Activated B cell treated with CpG ODN at 0.5 μM for 24 hours (primary cell): ENCODE measurements around the gene FHIT. TPM values are rescaled to one million over a fixed set of nuclear protein-coding genes. Genes with fewer than 3 reads are reported as not detected.

Experiments used
- ATAC-seq: fragments of 200-7000 bp; cut with Tn5 transposase; one replicate; pipeline ENCODE4 v1.10.0; 2021; ENCODE audit warnings: low read depth, mild to moderate bottlenecking, moderate library complexity
- CTCF ChIA-PET: fragments of 350-600 bp; sonication (Branson Sonifier 250); formaldehyde crosslinking; loops from one replicate; lab custom pipeline; 2021; ENCODE audit warnings: antibody characterized with exemption; lab: Charles Lee
- POLR2A ChIA-PET: fragments of 350-600 bp; sonication (Branson Sonifier 250); formaldehyde crosslinking; loops from one replicate; lab custom pipeline; 2021; ENCODE audit warnings: antibody characterized with exemption; lab: Charles Lee
- DNase-seq: peaks from one replicate; pipeline ENCODE4 v3.0.0; 2022
- H3K27ac Mint-ChIP-seq: one replicate; pipeline ENCODE4 v1.8.0; 2020; ENCODE audit warnings: mixed read lengths
- H3K27me3 Mint-ChIP-seq: one replicate; pipeline ENCODE4 v1.8.0; 2021; ENCODE audit warnings: mixed read lengths
- H3K36me3 Mint-ChIP-seq: one replicate; pipeline ENCODE4 v1.8.0; 2021; ENCODE audit warnings: low read depth, mixed read lengths
- H3K4me1 Mint-ChIP-seq: one replicate; pipeline ENCODE4 v1.8.0; 2021; ENCODE audit warnings: mixed read lengths
- H3K4me3 Mint-ChIP-seq: one replicate; pipeline ENCODE4 v1.8.0; 2020; ENCODE audit warnings: mild to moderate bottlenecking, mixed read lengths
- H3K9me3 Mint-ChIP-seq: one replicate; pipeline ENCODE4 v1.8.0; 2020; ENCODE audit warnings: mixed read lengths
- CTCF ChIP-seq: fragments of 200-600 bp; IDR thresholded peaks from one replicate; pipeline ENCODE4 v1.8.0; 2022; ENCODE audit warnings: antibody characterized with exemption, mild to moderate bottlenecking
- intact Hi-C: fragments of 100-400 bp; cut with micrococcal nuclease; formaldehyde crosslinking; loops from one replicate; pipeline ENCODE4 v1.15.1; 2024
- total RNA-seq: library from RNA; stranded (reverse); gene quantifications from 2 replicates; pipeline ENCODE4 v1.2.3, GENCODE V29; 2022

The FHIT gene
- total RNA-seq, 1 donor from 2014 or later = 5.5 TPM

- intact Hi-C loops = no loop called here
- ATAC-seq = no peak
- H3K4me1 Mint-ChIP-seq = no peaks in the 10 kb centered on the region
- H3K27ac Mint-ChIP-seq = no peak overlapping the region
- TF ChIP-seq CTCF = no peak
- peaks cover 2% of the 10 kb centered on the region for H3K27me3 Mint-ChIP-seq
- no peak for DNase-seq
- ChIA-PET POLR2A (no interaction called here), CTCF (no interaction called here)
- no peaks in the 10 kb centered on the region for H3K36me3 Mint-ChIP-seq
- no peaks in the 10 kb centered on the region for H3K9me3 Mint-ChIP-seq
- no peak overlapping the region for H3K4me3 Mint-ChIP-seq
These were observed 1066.1 kb downstream of the FHIT start for GRCh38 chr3:60185161-60185560.

GRCh38 chr3:60182697-60183096 lies 1068.6 kb downstream of the FHIT start:
- Mint-ChIP-seq H3K4me1 (no peaks in the 10 kb centered on the region), H3K4me3 (no peak overlapping the region), H3K9me3 (no peaks in the 10 kb centered on the region), H3K27ac (no peak overlapping the region), H3K27me3 (no peaks in the 10 kb centered on the region), H3K36me3 (no peaks in the 10 kb centered on the region)
- no peak for DNase-seq
- no peak for TF ChIP-seq CTCF
- ATAC-seq = no peak
- ChIA-PET POLR2A (no interaction called here), CTCF (no interaction called here)
- intact Hi-C loops = no loop called here

GRCh38 chr3:60178931-60179653 lies 1072.2 kb downstream of the FHIT start:
- DNase-seq (no peak), ATAC-seq (no peak)
- TF ChIP-seq CTCF = no peak
- intact Hi-C loops = no loop called here
- Mint-ChIP-seq H3K4me1 (no peaks in the 10 kb centered on the region), H3K27ac (no peak overlapping the region), H3K36me3 (no peaks in the 10 kb centered on the region), H3K4me3 (no peak overlapping the region), H3K27me3 (no peaks in the 10 kb centered on the region), H3K9me3 (no peaks in the 10 kb centered on the region)
- ChIA-PET CTCF (no interaction called here), POLR2A (no interaction called here)

- DNase-seq (no peak), ATAC-seq (no peak)
- Mint-ChIP-seq H3K4me1 (no peaks in the 10 kb centered on the region), H3K9me3 (no peaks in the 10 kb centered on the region), H3K27ac (no peak overlapping the region), H3K27me3 (no peaks in the 10 kb centered on the region), H3K36me3 (no peaks in the 10 kb centered on the region), H3K4me3 (no peak overlapping the region)
- POLR2A ChIA-PET = no interaction called here
- intact Hi-C loops = no loop called here
- no peak for TF ChIP-seq CTCF
- CTCF ChIA-PET = no interaction called here
These were observed 1073.5 kb downstream of the FHIT start for GRCh38 chr3:60177726-60178125.

- no peak for DNase-seq
- Mint-ChIP-seq H3K27ac (no peak overlapping the region), H3K27me3 (no peaks in the 10 kb centered on the region), H3K9me3 (no peaks in the 10 kb centered on the region), H3K4me3 (no peak overlapping the region), H3K4me1 (no peaks in the 10 kb centered on the region), H3K36me3 (no peaks in the 10 kb centered on the region)
- no peak for TF ChIP-seq CTCF
- intact Hi-C loops = no loop called here
- CTCF ChIA-PET = no interaction called here
- ATAC-seq = no peak
- POLR2A ChIA-PET = no interaction called here
These were observed 1074.6 kb downstream of the FHIT start for GRCh38 chr3:60176614-60177013.
